Mammary epithelial cell (primary cell): ENCODE results near the gene SPATC1L.

ENCODE experiments used
- EZH2 ChIP-seq: IDR thresholded peaks from 2 replicates; pipeline ENCODE4 v1.6.1; 2012; ENCODE audit warnings: low read length, inconsistent platforms, borderline replicate concordance
- TF ChIP-seq, protein P1 (sequence below), 2 donors: IDR thresholded peaks in 1 of 2; conservative IDR thresholded peaks in 1 of 2; 2 replicates each; pipeline ENCODE4 v1.5.1; 2011 to 2012; ENCODE audit warnings: inconsistent platforms in 2 of 2, low read length in 2 of 2, mild to moderate bottlenecking in 2 of 2, control low read depth in 1 of 2, low read depth in 1 of 2; ENCODE audit not compliant: insufficient read depth in 1 of 2; ENCODE audit errors: extremely low read depth in 1 of 2

DNA sequence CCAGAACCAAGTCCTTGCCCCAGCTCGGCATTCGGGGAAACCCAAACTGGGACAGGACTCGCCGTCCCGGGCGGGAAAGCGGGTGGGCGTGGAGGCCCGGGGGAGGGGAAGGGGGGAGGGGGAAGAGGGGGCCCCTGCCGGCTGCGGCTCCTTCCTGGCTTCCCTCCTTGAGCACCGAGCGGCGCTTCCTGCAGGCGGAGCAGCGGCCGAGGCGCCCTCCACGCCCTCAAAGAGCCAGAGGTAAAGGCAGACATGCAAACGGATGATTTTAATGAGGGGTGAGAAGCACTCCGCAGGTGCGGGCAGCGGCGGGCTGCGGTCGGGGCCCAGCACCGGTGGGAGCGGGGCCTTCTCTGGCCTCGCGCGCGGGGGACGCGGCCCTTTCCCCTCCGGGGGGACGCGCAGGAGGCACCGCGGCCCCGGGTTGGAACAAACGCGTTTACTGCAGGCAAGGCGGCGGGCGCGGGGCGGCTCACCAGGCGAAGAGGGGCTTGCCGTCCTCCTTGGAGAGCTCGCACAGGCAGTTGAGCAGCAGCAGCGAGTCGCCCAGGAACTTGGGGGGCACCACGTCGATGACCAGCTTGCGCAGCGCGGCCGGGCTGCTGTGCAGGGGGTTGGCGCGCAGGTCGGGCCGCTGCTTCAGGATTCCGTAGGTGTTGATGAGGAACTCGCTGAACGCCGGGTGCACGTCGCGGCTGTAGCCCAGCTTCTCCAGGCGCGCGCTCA lies 23.2 kb downstream of the SPATC1L start:
- TF ChIP-seq, protein P1, sequence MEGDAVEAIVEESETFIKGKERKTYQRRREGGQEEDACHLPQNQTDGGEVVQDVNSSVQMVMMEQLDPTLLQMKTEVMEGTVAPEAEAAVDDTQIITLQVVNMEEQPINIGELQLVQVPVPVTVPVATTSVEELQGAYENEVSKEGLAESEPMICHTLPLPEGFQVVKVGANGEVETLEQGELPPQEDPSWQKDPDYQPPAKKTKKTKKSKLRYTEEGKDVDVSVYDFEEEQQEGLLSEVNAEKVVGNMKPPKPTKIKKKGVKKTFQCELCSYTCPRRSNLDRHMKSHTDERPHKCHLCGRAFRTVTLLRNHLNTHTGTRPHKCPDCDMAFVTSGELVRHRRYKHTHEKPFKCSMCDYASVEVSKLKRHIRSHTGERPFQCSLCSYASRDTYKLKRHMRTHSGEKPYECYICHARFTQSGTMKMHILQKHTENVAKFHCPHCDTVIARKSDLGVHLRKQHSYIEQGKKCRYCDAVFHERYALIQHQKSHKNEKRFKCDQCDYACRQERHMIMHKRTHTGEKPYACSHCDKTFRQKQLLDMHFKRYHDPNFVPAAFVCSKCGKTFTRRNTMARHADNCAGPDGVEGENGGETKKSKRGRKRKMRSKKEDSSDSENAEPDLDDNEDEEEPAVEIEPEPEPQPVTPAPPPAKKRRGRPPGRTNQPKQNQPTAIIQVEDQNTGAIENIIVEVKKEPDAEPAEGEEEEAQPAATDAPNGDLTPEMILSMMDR (conservative IDR thresholded peaks at IDR 0.05 in 1 of 2, IDR thresholded peaks at IDR 0.05 in 1 of 2; ENCODE audit: extremely low read depth in 1 of 2, insufficient read depth in 1 of 2, low read depth in 1 of 2, low read length in 2 of 2), result no peak
- TF ChIP-seq EZH2, result no peak
